Non-pigmented ciliary epithelial cell (primary cell): ENCODE measurements around the gene COL6A2.
"Not testable (repeated sequence)": the region's sequence is repeated elsewhere in the genome, so short reads cannot be mapped to it uniquely, and the experiment has no call there.

Experiments
- DNase-seq: peaks from one replicate; pipeline ENCODE4 v3.0.0-alpha.2; 2010; ENCODE audit warnings: low read depth

COL6A2 gene

GRCh38 chr21:46126309-46127238 lies 28.7 kb downstream of the COL6A2 start:
- no peak for DNase-seq

- no peak for DNase-seq
These were observed 29.6 kb downstream of the COL6A2 start for GRCh38 chr21:46127239-46128105.

GRCh38 chr21:46128106-46128932 lies 30.4 kb downstream of the COL6A2 start:
- no peak for DNase-seq

DNA sequence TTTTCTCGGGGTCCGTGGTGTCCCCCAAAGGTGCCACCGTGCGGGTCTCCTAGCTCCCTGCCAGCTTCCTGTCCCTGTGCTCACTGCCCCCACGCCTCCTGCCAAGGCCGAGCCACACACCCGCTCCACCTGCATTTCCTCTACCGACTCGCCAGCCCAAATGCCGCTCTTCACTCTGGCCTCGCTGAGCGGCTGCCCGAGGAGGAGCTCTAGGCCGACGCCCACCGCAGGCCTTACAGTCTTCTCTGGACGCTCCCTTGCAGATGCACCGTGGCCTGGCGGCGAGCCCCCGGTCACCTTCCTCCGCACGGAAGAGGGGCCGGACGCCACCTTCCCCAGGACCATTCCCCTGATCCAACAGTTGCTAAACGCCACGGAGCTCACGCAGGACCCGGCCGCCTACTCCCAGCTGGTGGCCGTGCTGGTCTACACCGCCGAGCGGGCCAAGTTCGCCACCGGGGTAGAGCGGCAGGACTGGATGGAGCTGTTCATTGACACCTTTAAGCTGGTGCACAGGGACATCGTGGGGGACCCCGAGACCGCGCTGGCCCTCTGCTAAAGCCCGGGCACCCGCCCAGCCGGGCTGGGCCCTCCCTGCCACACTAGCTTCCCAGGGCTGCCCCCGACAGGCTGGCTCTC lies 31.1 kb downstream of the COL6A2 start:
- DNase-seq, result no peak

GRCh38 chr21:46129846-46130651 lies 32.1 kb downstream of the COL6A2 start:
- no peak for DNase-seq

- no peak for DNase-seq
These were observed 33.1 kb downstream of the COL6A2 start for GRCh38 chr21:46130831-46131587.

DNA sequence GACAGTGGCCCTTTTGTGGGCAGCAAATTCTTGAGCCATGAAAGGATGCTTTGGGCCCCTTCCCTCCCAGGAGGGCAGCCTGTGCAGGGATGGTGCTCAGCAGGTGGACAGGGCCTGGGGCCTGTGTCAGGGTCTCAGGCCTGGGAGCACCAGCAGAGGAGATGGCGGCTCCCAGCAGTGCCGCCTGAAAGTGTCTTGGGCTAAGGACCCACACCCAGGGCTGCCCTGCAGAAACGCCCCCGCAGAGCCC lies 33.6 kb downstream of the COL6A2 start:
- DNase-seq, result no peak

DNA sequence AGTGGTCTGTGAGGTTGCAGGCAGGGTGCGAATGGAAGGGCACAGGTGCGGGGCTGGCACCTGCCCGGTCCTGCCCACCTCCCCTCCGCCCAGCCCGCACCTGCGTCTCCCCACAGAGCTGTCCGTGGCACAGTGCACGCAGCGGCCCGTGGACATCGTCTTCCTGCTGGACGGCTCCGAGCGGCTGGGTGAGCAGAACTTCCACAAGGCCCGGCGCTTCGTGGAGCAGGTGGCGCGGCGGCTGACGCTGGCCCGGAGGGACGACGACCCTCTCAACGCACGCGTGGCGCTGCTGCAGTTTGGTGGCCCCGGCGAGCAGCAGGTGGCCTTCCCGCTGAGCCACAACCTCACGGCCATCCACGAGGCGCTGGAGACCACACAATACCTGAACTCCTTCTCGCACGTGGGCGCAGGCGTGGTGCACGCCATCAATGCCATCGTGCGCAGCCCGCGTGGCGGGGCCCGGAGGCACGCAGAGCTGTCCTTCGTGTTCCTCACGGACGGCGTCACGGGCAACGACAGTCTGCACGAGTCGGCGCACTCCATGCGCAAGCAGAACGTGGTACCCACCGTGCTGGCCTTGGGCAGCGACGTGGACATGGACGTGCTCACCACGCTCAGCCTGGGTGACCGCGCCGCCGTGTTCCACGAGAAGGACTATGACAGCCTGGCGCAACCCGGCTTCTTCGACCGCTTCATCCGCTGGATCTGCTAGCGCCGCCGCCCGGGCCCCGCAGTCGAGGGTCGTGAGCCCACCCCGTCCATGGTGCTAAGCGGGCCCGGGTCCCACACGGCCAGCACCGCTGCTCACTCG lies 34.1 kb downstream of the COL6A2 start:
- DNase-seq, result no peak

GRCh38 chr21:46135782-46136395 lies 38.0 kb downstream of the COL6A2 start:
- DNase-seq, result no peak

DNA sequence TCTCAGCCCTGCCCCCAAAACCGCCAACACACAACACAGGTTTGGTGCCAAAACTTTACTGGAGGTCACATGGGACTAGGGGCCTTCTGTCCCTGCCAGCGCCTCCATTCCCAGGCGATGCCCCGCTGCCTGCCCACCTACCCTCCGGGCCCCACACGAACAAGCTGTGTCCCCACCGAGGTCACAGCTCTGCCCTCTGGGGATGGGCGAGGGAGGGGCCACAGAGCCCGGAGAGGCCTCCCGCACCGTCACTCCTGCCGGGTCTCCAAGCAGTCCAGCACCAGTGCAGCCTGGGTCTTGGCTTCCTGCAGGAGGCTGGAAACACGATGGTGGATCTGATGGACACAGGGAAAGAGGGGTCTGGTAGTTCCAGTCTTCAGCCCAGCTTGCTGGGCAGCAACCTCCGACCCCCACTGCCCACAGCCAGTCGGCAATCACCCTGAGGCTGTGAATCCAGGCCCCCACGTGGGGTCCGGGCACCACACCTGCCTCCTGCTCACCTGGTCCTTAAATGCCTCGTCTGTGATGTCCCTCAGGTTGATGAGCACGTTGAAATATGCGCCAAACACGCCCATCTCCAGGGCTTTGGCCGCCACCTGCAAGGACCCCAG lies 38.9 kb downstream of the COL6A2 start:
- DNase-seq, result no peak

- no peak for DNase-seq
These were observed 40.0 kb downstream of the COL6A2 start for GRCh38 chr21:46137908-46138307.

DNA sequence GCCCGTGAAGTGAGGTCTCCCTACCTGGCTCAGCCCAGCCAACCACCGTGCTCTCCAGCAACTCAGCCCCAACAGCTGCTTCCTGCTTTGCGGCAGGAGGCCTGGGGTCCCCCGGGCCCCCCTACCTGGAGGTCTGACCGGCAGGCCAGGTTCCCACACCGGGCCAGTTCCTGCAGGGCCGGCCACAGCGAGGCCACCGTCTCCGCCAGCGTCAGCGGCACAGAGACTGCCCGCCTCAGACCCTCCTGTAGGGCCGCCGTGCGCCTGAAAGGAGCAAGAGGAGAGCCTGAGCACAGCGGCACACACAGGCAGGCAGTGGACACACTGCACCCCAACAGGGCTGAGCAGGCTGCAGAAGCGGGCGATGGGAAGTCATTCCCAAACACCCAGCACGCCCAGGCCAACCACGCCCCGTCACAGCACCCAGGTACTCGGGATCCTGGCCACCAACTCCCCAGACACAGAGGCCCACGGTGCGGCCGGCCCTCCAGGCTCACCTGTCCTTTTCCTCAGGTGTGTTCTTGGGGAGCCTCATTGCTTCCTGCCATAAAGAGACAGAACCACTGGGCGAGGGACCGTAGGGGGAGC lies 40.6 kb downstream of the COL6A2 start:
- no peak for DNase-seq

DNA sequence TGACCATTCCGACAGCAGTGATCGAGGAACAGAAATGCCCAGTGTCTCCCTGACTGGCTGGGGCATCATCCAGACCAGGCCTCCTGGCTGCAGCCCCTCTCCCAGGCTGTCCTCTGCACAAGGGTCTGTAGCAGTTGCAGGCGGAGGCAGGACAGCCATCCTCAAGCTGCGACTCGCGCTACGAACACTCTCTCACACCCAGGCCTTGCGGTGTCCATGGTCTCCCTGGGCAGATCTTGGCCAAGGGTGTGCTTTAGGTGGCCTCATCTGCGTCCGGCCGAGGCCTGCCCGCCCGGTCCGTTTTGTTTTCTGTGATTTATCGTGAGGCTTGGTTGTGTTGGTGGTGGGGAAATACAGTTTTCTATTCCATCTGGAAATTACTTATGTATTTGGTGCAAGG lies 41.8 kb downstream of the COL6A2 start:
- no peak for DNase-seq

DNA sequence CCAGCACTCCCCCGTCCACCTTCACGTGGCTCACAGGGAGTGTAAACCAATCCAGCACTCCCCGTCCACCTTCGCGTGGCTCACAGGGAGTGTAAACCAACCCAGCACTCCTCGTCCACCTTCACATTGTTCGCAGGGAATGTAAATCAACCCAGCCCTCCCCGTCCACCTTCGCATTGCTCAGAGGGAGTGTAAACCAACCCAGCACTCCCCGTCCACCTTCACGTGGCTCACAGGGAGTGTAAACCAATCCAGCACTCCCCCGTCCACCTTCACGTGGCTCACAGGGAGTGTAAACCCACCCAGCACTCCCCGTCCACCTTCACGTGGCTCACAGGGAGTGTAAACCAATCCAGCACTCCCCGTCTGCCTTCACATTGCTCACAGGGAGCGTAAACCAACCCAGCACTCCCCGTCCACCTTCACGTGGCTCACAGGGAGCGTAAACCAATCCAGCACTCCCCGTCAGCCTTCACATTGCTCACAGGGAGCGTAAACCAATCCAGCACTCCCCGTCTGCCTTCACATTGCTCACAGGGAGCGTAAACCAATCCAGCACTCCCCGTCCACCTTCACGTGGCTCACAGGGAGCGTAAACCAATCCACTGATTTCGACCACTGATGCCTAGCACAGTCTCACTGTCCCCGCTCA lies 42.6 kb downstream of the COL6A2 start:
- DNase-seq, result not testable (repeated sequence)

DNA sequence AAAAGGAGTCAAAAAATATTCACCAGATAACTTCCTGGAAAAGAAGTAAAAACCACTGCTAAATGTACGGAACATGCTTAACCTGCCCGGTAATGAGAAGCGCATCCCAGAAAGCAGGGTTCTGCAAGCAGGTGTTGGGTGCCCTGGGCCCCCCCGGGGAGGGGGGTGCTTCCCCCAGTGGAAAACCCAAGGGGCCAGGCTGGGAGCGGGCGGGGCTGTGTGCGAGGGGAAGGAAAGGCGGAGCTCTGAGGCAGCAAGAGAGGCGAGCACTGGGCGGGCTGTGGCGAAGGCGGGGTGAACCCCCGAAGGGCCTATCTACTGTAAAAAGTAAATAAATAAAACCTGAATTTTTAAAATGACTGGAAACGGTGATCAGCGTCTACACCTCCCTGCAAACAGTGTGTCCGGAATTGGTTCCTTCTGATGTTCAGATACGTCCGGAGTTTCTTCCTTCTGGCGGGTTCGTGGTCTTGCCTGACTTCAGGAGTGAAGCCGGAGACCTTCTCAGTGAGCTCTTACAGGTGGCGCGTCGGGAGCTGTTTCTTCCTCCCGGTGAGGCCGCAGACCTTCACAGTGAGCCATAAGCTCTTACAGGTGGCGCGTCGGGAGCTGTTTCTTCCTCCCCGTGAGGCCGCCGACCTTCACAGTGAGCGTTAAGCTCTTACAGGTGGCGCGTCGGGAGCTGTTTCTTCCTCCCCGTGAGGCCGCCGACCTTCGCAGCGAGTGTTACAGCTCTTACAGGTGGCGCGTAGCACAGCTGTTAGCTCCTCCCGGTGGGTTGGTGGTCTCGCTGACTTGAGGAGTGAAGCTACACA lies 44.1 kb downstream of the COL6A2 start:
- no peak for DNase-seq

GRCh38 chr21:46142582-46143473 lies 44.9 kb downstream of the COL6A2 start:
- no peak for DNase-seq
